BE2C (cell line): ENCODE results near the gene SLC22A16.

ENCODE experiments used
- DNase-seq: peaks from one replicate; pipeline ENCODE4 v3.0.0-alpha.2; 2020
- H3K27me3 ChIP-seq: fragments of 250-450 bp; sonication (Bioruptor Pico); 2 replicates; pipeline ENCODE4 v1.5.1; 2020; ENCODE audit warnings: mild to moderate bottlenecking
- H3K36me3 ChIP-seq: fragments of 250-450 bp; sonication (Bioruptor Pico); 2 replicates; pipeline ENCODE4 v1.5.1; 2020; ENCODE audit warnings: mild to moderate bottlenecking
- H3K4me1 ChIP-seq: fragments of 250-450 bp; sonication (Bioruptor Pico); 2 replicates; pipeline ENCODE4 v1.5.1; 2020
- H3K4me3 ChIP-seq: 2 replicates; pipeline ENCODE4 v1.5.1; 2011; ENCODE audit warnings: low read depth, low read length
- H3K9me3 ChIP-seq: fragments of 250-450 bp; sonication (Bioruptor Pico); 2 replicates; pipeline ENCODE4 v1.5.1; 2020
- TF ChIP-seq, protein P1 (sequence below): IDR thresholded peaks from 2 replicates; pipeline ENCODE4 v1.5.1; 2012; ENCODE audit warnings: mild to moderate bottlenecking, low read depth, low read length

The SLC22A16 gene

DNA sequence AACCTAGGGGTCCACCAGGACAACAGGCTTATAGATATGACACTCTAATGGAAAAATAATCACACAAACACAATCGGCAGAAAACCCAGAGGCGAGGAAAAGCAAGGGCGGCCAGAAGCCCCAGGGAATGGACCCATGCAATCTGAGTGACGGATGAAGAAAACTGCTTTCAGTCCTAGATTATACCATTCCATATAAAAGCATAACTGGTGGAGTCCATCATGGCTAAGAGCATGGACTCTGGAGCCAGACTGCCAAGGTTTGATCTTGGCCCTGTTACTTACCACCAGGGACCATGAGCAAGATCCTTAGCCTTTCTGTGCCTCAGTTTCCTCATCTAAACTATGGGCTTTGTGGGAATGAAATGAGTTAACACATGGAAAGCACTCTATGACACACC lies 3.7 kb downstream of the SLC22A16 start:
- no peaks in the 10 kb centered on the region for H3K36me3 ChIP-seq
- TF ChIP-seq, protein P1, sequence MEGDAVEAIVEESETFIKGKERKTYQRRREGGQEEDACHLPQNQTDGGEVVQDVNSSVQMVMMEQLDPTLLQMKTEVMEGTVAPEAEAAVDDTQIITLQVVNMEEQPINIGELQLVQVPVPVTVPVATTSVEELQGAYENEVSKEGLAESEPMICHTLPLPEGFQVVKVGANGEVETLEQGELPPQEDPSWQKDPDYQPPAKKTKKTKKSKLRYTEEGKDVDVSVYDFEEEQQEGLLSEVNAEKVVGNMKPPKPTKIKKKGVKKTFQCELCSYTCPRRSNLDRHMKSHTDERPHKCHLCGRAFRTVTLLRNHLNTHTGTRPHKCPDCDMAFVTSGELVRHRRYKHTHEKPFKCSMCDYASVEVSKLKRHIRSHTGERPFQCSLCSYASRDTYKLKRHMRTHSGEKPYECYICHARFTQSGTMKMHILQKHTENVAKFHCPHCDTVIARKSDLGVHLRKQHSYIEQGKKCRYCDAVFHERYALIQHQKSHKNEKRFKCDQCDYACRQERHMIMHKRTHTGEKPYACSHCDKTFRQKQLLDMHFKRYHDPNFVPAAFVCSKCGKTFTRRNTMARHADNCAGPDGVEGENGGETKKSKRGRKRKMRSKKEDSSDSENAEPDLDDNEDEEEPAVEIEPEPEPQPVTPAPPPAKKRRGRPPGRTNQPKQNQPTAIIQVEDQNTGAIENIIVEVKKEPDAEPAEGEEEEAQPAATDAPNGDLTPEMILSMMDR: no peak

GRCh38 chr6:110471726-110472365 lies 4.6 kb downstream of the SLC22A16 start:
- TF ChIP-seq, protein P1: no peak

More for the DNA sequence above, 3.7 kb downstream of the SLC22A16 start:
- Histone ChIP-seq H3K9me3 (no peaks in the 10 kb centered on the region), H3K4me1 (no peaks in the 10 kb centered on the region), H3K27me3 (peaks cover 10% of the 10 kb centered on the region), H3K4me3 (no peak overlapping the region)
- no peak for DNase-seq

GRCh38 chr6:110468731-110469130 lies 7.7 kb downstream of the SLC22A16 start:
- Histone ChIP-seq H3K36me3 (no peaks in the 10 kb centered on the region), H3K9me3 (no peaks in the 10 kb centered on the region), H3K27me3 (no peaks in the 10 kb centered on the region), H3K4me3 (no peak overlapping the region), H3K4me1 (no peaks in the 10 kb centered on the region)
- DNase-seq: no peak
- TF ChIP-seq, protein P1: no peak

More at GRCh38 chr6:110471726-110472365, 4.6 kb downstream of the SLC22A16 start:
- Histone ChIP-seq H3K27me3 (peaks cover 10% of the 10 kb centered on the region), H3K36me3 (no peaks in the 10 kb centered on the region), H3K4me1 (no peaks in the 10 kb centered on the region), H3K4me3 (no peak overlapping the region), H3K9me3 (no peaks in the 10 kb centered on the region)
- DNase-seq: no peak

DNA sequence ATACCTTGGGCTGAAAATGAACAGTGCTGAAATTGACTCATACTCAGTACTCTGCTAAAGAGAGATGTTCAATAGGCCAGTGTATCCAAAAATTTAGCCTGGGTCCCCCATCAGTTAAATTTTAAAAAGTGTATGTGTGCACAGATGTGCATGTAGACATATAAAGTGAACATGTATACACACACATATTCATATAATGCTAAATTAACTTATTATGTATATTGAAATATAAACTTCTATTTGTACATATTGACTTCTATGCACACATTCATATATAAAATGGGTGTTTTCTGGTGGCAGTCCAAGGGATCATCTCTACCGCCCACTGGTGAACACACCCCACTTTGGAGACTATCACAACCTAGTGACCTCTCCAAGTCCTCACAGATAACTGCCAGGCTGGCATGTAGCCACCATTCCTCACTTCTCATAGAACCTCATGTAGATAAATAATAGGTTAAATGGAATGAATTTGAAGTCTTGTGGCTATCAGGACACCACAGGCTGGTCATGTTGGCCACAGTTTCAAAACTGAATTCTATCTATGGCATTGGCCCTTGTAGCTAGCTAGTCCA lies 8.8 kb downstream of the SLC22A16 start:
- no peak for DNase-seq
- TF ChIP-seq, protein P1: no peak
- Histone ChIP-seq H3K36me3 (no peaks in the 10 kb centered on the region), H3K9me3 (no peaks in the 10 kb centered on the region), H3K4me1 (no peaks in the 10 kb centered on the region), H3K4me3 (no peak overlapping the region), H3K27me3 (no peaks in the 10 kb centered on the region)

DNA sequence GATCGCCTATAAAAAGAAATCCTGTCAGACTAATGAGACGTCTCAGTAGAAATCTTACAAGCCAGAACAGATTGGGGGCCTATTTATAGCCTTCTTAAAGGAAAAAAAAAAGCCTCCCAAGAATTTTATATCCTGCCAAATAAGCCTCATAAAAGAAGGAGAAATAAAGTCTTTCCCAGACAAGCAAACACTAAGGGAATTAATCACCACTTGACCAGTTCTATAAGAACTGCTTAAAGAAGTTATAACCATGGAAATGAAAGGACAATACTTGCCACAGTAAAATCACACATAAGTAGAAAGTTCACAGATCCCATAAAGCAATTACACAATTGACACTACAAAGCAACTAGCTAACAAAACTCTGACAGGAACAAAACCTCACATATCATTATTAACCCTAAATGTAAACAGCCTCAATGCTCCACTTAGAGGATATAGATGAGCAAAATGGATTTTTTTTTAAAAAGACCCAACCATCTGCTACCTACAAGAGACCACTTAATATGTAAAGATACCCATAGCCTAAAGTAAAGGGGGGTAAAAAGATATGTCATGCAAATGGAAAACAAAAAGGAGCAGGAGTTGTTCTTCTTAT lies 13.4 kb downstream of the SLC22A16 start:
- H3K4me3 ChIP-seq: no peak overlapping the region
- no peaks in the 10 kb centered on the region for H3K27me3 ChIP-seq
- TF ChIP-seq, protein P1: no peak
- no peaks in the 10 kb centered on the region for H3K9me3 ChIP-seq
- H3K36me3 ChIP-seq: no peaks in the 10 kb centered on the region
- H3K4me1 ChIP-seq: no peaks in the 10 kb centered on the region
- DNase-seq: no peak

DNA sequence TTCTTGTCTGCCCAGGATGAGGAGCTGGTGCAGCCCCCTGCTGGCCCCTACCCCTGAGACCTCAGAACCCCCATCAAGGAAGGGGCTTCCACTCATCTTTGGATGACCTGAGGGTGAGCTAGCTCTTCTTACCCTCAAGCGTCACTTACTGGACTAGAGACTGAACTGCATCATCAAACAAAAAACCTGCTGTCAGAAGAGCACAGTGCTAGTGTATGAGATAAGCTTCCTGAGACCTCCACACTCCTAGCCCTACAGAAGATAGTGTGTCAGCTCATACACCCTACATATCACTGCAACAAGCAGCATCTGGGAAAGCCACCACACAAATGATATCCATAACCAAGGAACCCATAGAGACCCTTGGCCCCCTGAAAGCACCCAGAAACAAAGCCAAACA lies 15.0 kb downstream of the SLC22A16 start:
- H3K27me3 ChIP-seq: no peaks in the 10 kb centered on the region
- TF ChIP-seq, protein P1: no peak
- no peaks in the 10 kb centered on the region for H3K36me3 ChIP-seq
- no peaks in the 10 kb centered on the region for H3K4me1 ChIP-seq
- H3K4me3 ChIP-seq: no peak overlapping the region
- no peaks in the 10 kb centered on the region for H3K9me3 ChIP-seq
- no peak for DNase-seq
